Fibroblast of lung (primary cell): Measurements from ENCODE around the gene ZNF469. TPM values are rescaled to one million over a fixed set of nuclear protein-coding genes. Genes with fewer than 3 reads are reported as not detected.

Experiments used
- DNase-seq, 2 donors: peaks; one replicate each; pipeline versions ENCODE4 v3.0.0 to v3.0.0-alpha.2; 2010; ENCODE audit warnings: low read depth in 2 of 2
- H2AFZ ChIP-seq: 2 replicates; pipeline ENCODE4 v1.5.1; 2012; ENCODE audit warnings: low read length, control low read depth, inconsistent platforms
- H3K27ac ChIP-seq: 2 replicates; pipeline ENCODE4 v1.5.1; 2011; ENCODE audit warnings: low read length, control low read depth; ENCODE audit not compliant: insufficient read depth
- H3K27me3 ChIP-seq: 2 replicates; pipeline ENCODE4 v1.5.1; 2011; ENCODE audit warnings: mild to moderate bottlenecking, low read length; ENCODE audit not compliant: control insufficient read depth, insufficient read depth
- H3K36me3 ChIP-seq: 2 replicates; pipeline ENCODE4 v1.5.1; 2011; ENCODE audit warnings: low read length; ENCODE audit not compliant: control insufficient read depth, insufficient read depth
- H3K4me1 ChIP-seq: 2 replicates; pipeline ENCODE4 v1.5.1; 2011; ENCODE audit warnings: low read length; ENCODE audit not compliant: control insufficient read depth, insufficient read depth; ENCODE audit errors: extremely low read depth
- H3K4me2 ChIP-seq: 2 replicates; pipeline ENCODE4 v1.5.1; 2011; ENCODE audit warnings: low read length, control low read depth; ENCODE audit not compliant: insufficient read depth; ENCODE audit errors: extremely low read depth
- H3K4me3 ChIP-seq, 4 experiments: fragments of 200-600 bp in 1 of 4; sonication (generic) in 1 of 4; replicated peaks in 1 of 4; 2 replicates each; pipeline ENCODE4 v1.5.1; 2011 to 2016; ENCODE audit warnings: low read length in 4 of 4, low read depth in 3 of 4, mild to moderate bottlenecking in 3 of 4, control low read depth in 2 of 4, inconsistent platforms in 1 of 4, mixed read lengths in 1 of 4; ENCODE audit not compliant: insufficient read depth in 1 of 4; ENCODE audit errors: control extremely low read depth in 1 of 4
- H3K79me2 ChIP-seq: 2 replicates; pipeline ENCODE4 v1.5.1; 2012; ENCODE audit warnings: mild to moderate bottlenecking, low read length, inconsistent platforms; ENCODE audit not compliant: control insufficient read depth, insufficient read depth
- H3K9ac ChIP-seq: 2 replicates; pipeline ENCODE4 v1.5.1; 2011; ENCODE audit warnings: mild to moderate bottlenecking, low read length, control low read depth; ENCODE audit not compliant: insufficient read depth
- H3K9me3 ChIP-seq: 2 replicates; pipeline ENCODE4 v1.5.1; 2012; ENCODE audit warnings: low read depth, low read length; ENCODE audit not compliant: control insufficient read depth, insufficient read depth
- H4K20me1 ChIP-seq: 2 replicates; pipeline ENCODE4 v1.5.1; 2011; ENCODE audit warnings: low read length; ENCODE audit not compliant: control insufficient read depth, insufficient read depth; ENCODE audit errors: extremely low read depth
- CTCF ChIP-seq, 2 donors: IDR thresholded peaks in 1 of 2; conservative IDR thresholded peaks in 1 of 2; 1 replicate in 1 of 2; 2 replicates in 1 of 2; pipeline ENCODE4 v1.5.1; 2011 to 2012; ENCODE audit warnings: low read length in 2 of 2, control low read depth in 1 of 2, inconsistent platforms in 1 of 2, low read depth in 1 of 2, mild to moderate bottlenecking in 1 of 2
- EZH2 ChIP-seq: IDR thresholded peaks from 2 replicates; pipeline ENCODE4 v1.5.1; 2012; ENCODE audit warnings: low read length, control low read depth, mild to moderate bottlenecking; ENCODE audit errors: missing control alignments
- polyA plus RNA-seq, 2 donors: library from polyadenylated mRNA; depleted of rRNA in 1 of 2; stranded (reverse) in 1 of 2; unstranded in 1 of 2; fragments of >200 nt; gene quantifications; 2 replicates each; pipeline ENCODE4 v1.2.1, GENCODE V29; 2011 to 2012; ENCODE audit warnings: missing spikeins in 1 of 2
- total RNA-seq: library from RNA; depleted of rRNA; stranded (reverse); fragments of >200 nt; gene quantifications from 2 replicates; pipeline ENCODE4 v1.2.1, GENCODE V29; 2014

ZNF469 gene
- total and polyA plus RNA-seq, 2 donors (not counting 1 experiment from before 2014, with no cell fraction given) = 0.82 to 1.5 TPM

GRCh38 chr16:88385831-88386815, 3.4 kb downstream of the ZNF469 start:
- no peak overlapping the region for H3K9ac ChIP-seq
- H3K4me1 ChIP-seq = peaks cover 9% of the 10 kb centered on the region
- H3K79me2 ChIP-seq = peaks cover 12% of the 10 kb centered on the region
- no peaks in the 10 kb centered on the region for H3K27me3 ChIP-seq
- H3K4me2 ChIP-seq = no peak overlapping the region
- DNase-seq = no peak
- H3K9me3 ChIP-seq = no peaks in the 10 kb centered on the region
- no peak overlapping the region for H3K27ac ChIP-seq
- no peaks in the 10 kb centered on the region for H4K20me1 ChIP-seq
- peaks cover 1% of the 10 kb centered on the region for H3K36me3 ChIP-seq
- no peak overlapping the region for H3K4me3 ChIP-seq
- TF ChIP-seq CTCF (conservative IDR thresholded peaks at IDR 0.05 in 1 of 2, IDR thresholded peaks at IDR 0.05 in 1 of 2; ENCODE audit: low read depth in 1 of 2, low read length in 2 of 2) = no peak
- TF ChIP-seq EZH2 = no peak
- H2AFZ ChIP-seq = no peak overlapping the region

DNA sequence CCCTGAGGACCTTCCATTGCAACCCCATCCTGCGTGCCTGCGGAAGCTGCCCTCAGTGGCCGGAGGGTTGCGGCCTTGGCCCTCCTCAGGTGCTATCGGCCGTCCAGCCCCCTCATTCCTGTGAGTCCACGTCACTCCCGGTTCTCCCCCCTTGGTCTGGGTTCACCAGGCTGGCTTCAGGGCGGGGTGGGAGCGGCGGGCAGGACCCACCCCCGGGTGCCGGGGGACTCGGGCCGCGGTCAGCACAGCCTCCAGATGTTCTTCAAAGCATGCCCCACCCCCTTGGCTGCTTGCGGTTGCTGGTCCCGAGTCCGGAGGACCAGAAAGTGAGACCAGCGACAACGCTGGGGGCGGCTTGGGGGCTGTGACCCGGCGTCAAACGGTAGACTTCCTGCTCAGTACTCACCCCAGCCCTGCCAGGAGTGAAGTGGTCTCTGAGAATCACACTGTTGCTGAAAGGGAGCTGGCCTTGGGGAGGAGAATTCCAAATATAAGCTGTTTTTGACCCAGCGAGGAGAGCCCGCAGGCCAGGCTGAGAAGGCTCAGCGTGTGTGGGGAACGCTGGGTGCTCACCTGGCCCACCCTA, 4.5 kb downstream of the ZNF469 start:
- Histone ChIP-seq H3K4me1 (peaks cover 9% of the 10 kb centered on the region), H3K9ac (no peak overlapping the region), H3K27ac (no peak overlapping the region), H3K9me3 (no peaks in the 10 kb centered on the region), H4K20me1 (no peaks in the 10 kb centered on the region), H3K79me2 (peaks cover 12% of the 10 kb centered on the region), H3K4me3 (no peak overlapping the region), H3K27me3 (no peaks in the 10 kb centered on the region), H3K4me2 (peak overlapping the region; percentile 59), H2AFZ (no peak overlapping the region), H3K36me3 (peaks cover 1% of the 10 kb centered on the region)
- peak in 1 of 2 donors; percentile 42 for DNase-seq
- TF ChIP-seq EZH2 (no peak), CTCF (conservative IDR thresholded peaks at IDR 0.05 in 1 of 2, IDR thresholded peaks at IDR 0.05 in 1 of 2; ENCODE audit: low read depth in 1 of 2, low read length in 2 of 2) (no peak)

DNA sequence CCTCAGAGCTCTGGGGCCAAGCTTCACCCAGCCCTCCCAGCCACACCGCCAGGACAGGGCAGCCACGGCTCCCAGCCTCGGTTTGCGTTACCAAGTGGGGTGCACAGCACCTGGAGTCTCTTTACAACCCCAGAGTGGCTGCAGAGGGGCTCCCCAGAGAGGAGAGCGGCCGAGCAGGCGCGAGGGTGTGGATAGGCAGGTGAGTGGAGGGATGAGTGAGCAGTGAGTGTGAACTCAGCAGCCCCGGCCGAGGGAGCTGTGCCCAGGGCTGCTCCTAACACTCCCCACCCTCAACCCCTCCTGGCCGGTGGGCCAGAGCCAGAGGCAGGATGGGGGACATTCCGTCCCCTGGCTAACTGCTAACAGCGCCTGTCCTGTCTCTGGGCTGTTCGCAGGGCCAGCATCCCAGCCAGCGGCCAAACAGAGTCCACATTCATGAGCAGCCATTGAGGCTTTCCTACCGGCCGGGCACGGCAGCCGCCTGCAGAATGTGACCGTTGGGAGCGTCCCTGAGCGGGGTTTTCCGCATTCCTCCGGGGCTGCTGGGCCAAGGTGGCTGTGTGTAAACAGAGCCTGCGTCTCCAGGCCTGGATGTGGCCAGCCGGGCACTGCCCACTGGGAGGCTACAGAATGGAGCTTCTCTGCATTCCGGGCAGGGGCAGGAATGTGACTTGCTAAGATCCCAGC, 5.3 kb downstream of the ZNF469 start:
- DNase-seq = peak; percentile 16 to 66
- no peak for TF ChIP-seq CTCF (conservative IDR thresholded peaks at IDR 0.05 in 1 of 2, IDR thresholded peaks at IDR 0.05 in 1 of 2; ENCODE audit: low read depth in 1 of 2, low read length in 2 of 2)
- TF ChIP-seq EZH2 = no peak
- Histone ChIP-seq H3K4me3 (no peak overlapping the region), H3K9ac (no peak overlapping the region), H3K27me3 (no peaks in the 10 kb centered on the region), H3K4me2 (peak overlapping the region; percentile 32), H3K9me3 (no peaks in the 10 kb centered on the region), H3K27ac (no peak overlapping the region), H2AFZ (no peak overlapping the region), H4K20me1 (no peaks in the 10 kb centered on the region), H3K79me2 (peaks cover 12% of the 10 kb centered on the region), H3K36me3 (peaks cover 1% of the 10 kb centered on the region), H3K4me1 (peaks cover 9% of the 10 kb centered on the region)
